ENCODE results near the gene PCAT7. TPM values are rescaled to one million over a fixed set of nuclear protein-coding genes. Genes with fewer than 3 reads are reported as not detected.
A peak's percentile ranks its signal among the peaks of the same experiment; 100 is the strongest.

The PCAT7 gene
- total and polyA plus RNA-seq, 9 of the 15 experiments (the other 6 are each of a cell fraction or from before 2014, with no cell fraction given): 0.09 to 0.13 TPM; not detected in 7

- peak; percentile 38; the same call in 1 of the 2 replicates for TF ChIP-seq HES1 (IDR thresholded peaks at IDR 0.05; ENCODE audit: low read depth)
- 0 out of 2 replicates have a peak, but pooled peaks have one; percentile 40 for TF ChIP-seq PTBP1 (IDR thresholded peaks at IDR 0.05; ENCODE audit: low read depth, low read length)
- TF ChIP-seq PRDM10 (IDR thresholded peaks at IDR 0.05; ENCODE audit: partially characterized antibody): no peak
- peak; percentile 55 for TF ChIP-seq CXXC5 (CRISPR knock-in tag; IDR thresholded peaks at IDR 0.05)
- no peak for TF ChIP-seq POLR3G (IDR thresholded peaks at IDR 0.05; ENCODE audit: extremely low read depth, insufficient read length, insufficient replicate concordance)
- peak; percentile 89; the same call in 1 of the 2 replicates for TF ChIP-seq ESRRA (IDR thresholded peaks at IDR 0.05; ENCODE audit: borderline replicate concordance, low read depth)
- peak; percentile 73 for TF ChIP-seq HNRNPLL (IDR thresholded peaks at IDR 0.05; ENCODE audit: low read depth, low read length, poor library complexity, severe bottlenecking)
- TF ChIP-seq MAX (CRISPR knock-in tag; IDR thresholded peaks at IDR 0.05): peak; percentile 41; the same call in 1 of the 2 replicates
- peak; percentile 99 for TF ChIP-seq ZBTB1 (CRISPR knock-in tag; IDR thresholded peaks at IDR 0.05; ENCODE audit: borderline replicate concordance, low read depth)
- 0 out of 2 replicates have a peak, but pooled peaks have one; percentile 25 for TF ChIP-seq TOE1 (IDR thresholded peaks at IDR 0.05; ENCODE audit: borderline replicate concordance)
- no peak for TF ChIP-seq TOE1 (CRISPR knock-in tag; IDR thresholded peaks at IDR 0.05; ENCODE audit: borderline replicate concordance, low read depth)
- peak; percentile 31; the same call in 1 of the 2 replicates for TF ChIP-seq TEAD4 (IDR thresholded peaks at IDR 0.05; ENCODE audit: low read length)
- no peak for TF ChIP-seq TEAD4 (CRISPR knock-in tag; IDR thresholded peaks at IDR 0.05; ENCODE audit: borderline replicate concordance)
- TF ChIP-seq TBP (optimal IDR thresholded peaks at IDR 0.05; ENCODE audit: low read depth, low read length): peak; percentile 13
- TF ChIP-seq ZKSCAN1 (IDR thresholded peaks at IDR 0.05; ENCODE audit: low read depth, low read length): 0 out of 2 replicates have a peak, but pooled peaks have one; percentile 26
- TF ChIP-seq SREBF1 (IDR thresholded peaks at IDR 0.05; ENCODE audit: borderline replicate concordance, low read depth, low read length): no peak
- 0 out of 2 replicates have a peak, but pooled peaks have one; percentile 11 for TF ChIP-seq HMBOX1 (IDR thresholded peaks at IDR 0.05)
- TF ChIP-seq ZFP30 (CRISPR knock-in tag; IDR thresholded peaks at IDR 0.05; ENCODE audit: borderline replicate concordance): no peak
- no peak for TF ChIP-seq THRAP3 (IDR thresholded peaks at IDR 0.05; ENCODE audit: borderline replicate concordance)
- TF ChIP-seq JUND (IDR thresholded peaks at IDR 0.05; ENCODE audit: borderline replicate concordance, low read depth, low read length): peak; percentile 27; the same call in 1 of the 2 replicates
- TF ChIP-seq JUND (tag; IDR thresholded peaks at IDR 0.05; ENCODE audit: borderline replicate concordance, low read depth, low read length): no peak
Measured at GRCh38 chr9:94554439-94555331, at the start of gene PCAT7 (continued).

All from K562 (cell line).